HepG2 (cell line): ENCODE data around the gene ROMO1. TPM values are rescaled to one million over a fixed set of nuclear protein-coding genes. Genes with fewer than 3 reads are reported as not detected.

ENCODE experiments used
- ATAC-seq: fragments of 200-7000 bp; cut with Tn5 transposase; 3 replicates; pipeline ENCODE4 v1.9.1; 2020; ENCODE audit warnings: mild to moderate bottlenecking, moderate library complexity
- BruUV-seq: library from RNA; stranded (reverse); fragments of 400-500 nt; replicated peaks from 2 replicates; lab custom pipeline; 2021; lab: Mats Ljungman, UMichigan
- CTCF ChIA-PET: fragments of 300-600 bp; formaldehyde crosslinking; extraction: SDS; loops from one replicate; lab custom pipeline; 2021; ENCODE audit warnings: low total read pairs, inconsistent platforms, low intra/inter-chr PET ratio; lab: Yijun Ruan, JAX
- POLR2A ChIA-PET: fragments of 350-600 bp; sonication (Branson Sonifier 250); formaldehyde crosslinking; loops from one replicate; lab custom pipeline; 2020; ENCODE audit warnings: antibody characterized with exemption, inconsistent platforms; lab: Yijun Ruan, JAX
- DNase-seq: peaks from one replicate; pipeline ENCODE4 v3.0.0-alpha.2; 2015; ENCODE audit warnings: low spot score
- FAIRE-seq: peaks from 3 replicates; lab custom pipeline; 2011; peaks lifted over from hg19 to GRCh38; lab: Jason Lieb, UNC
- H2AFZ ChIP-seq: one replicate; pipeline ENCODE4 v1.6.1; 2011; ENCODE audit warnings: low read length, inconsistent platforms
- H3K27ac ChIP-seq: fragments of 300-600 bp; 3 replicates; pipeline ENCODE4 v1.8.0; 2011; ENCODE audit warnings: mixed run types, mild to moderate bottlenecking, mixed read lengths, low read length, inconsistent platforms; ENCODE audit not compliant: insufficient read depth; ENCODE audit errors: extremely low read length
- H3K27me3 ChIP-seq, 2 experiments: fragments of 200-600 bp in 1 of 2; 2 replicates in 1 of 2; 3 replicates in 1 of 2; pipeline versions ENCODE4 v1.6.0 to v1.8.0; 2011; ENCODE audit warnings: low read length in 2 of 2, mild to moderate bottlenecking in 2 of 2, moderate library complexity in 2 of 2, inconsistent platforms in 1 of 2; ENCODE audit not compliant: insufficient read depth in 2 of 2, control insufficient read depth in 1 of 2
- H3K36me3 ChIP-seq, 2 experiments: fragments of 200-600 bp in 1 of 2; replicated peaks in 1 of 2; 2 replicates in 1 of 2; 3 replicates in 1 of 2; pipeline versions ENCODE4 v1.5.1 to v1.8.0; 2011; ENCODE audit warnings: low read length in 2 of 2, inconsistent platforms in 1 of 2; ENCODE audit not compliant: insufficient read depth in 2 of 2, control insufficient read depth in 1 of 2
- H3K4me1 ChIP-seq: 2 replicates; pipeline ENCODE4 v1.5.1; 2012; ENCODE audit warnings: low read length, inconsistent platforms; ENCODE audit not compliant: insufficient read depth
- H3K4me2 ChIP-seq: 2 replicates; pipeline ENCODE4 v1.6.0; 2011; ENCODE audit warnings: low read depth, low read length, inconsistent platforms
- H3K4me3 ChIP-seq, 3 experiments: fragments of 200-600 bp in 1 of 3; sonication (generic), shearing (Covaris generic) in 1 of 3; replicated peaks in 1 of 3; 2 replicates each; pipeline ENCODE4 v1.5.1; 2011 to 2016; ENCODE audit warnings: low read length in 3 of 3, inconsistent platforms in 2 of 3, low read depth in 2 of 3, mild to moderate bottlenecking in 2 of 3, control low read depth in 1 of 3, mixed read lengths in 1 of 3; ENCODE audit not compliant: insufficient read depth in 1 of 3
- H3K79me2 ChIP-seq: one replicate; pipeline ENCODE4 v1.6.1; 2011; ENCODE audit warnings: low read length, inconsistent platforms; ENCODE audit not compliant: insufficient read depth
- H3K9ac ChIP-seq: 2 replicates; pipeline ENCODE4 v1.6.0; 2011; ENCODE audit warnings: mild to moderate bottlenecking, low read depth, low read length, inconsistent platforms; ENCODE audit not compliant: insufficient read depth
- H3K9me3 ChIP-seq: 2 replicates; pipeline ENCODE4 v1.5.1; 2012; ENCODE audit warnings: mild to moderate bottlenecking, low read length
- H4K20me1 ChIP-seq: 2 replicates; pipeline ENCODE4 v1.6.0; 2011; ENCODE audit warnings: inconsistent platforms, mild to moderate bottlenecking, low read length, moderate library complexity; ENCODE audit not compliant: insufficient read depth
- CREM ChIP-seq, 2 experiments: sonication (generic) in 1 of 2; formaldehyde crosslinking in 1 of 2; IDR thresholded peaks; 2 replicates each; pipeline versions ENCODE4 v1.4.0 to v1.6.1; 2016 to 2020; ENCODE audit warnings: antibody characterized with exemption in 1 of 2, mild to moderate bottlenecking in 1 of 2, missing genetic modification reagents in 1 of 2
- KLF9 ChIP-seq: IDR thresholded peaks from 2 replicates; pipeline ENCODE4 v1.6.1; 2016; ENCODE audit warnings: low read depth
- MYNN ChIP-seq: sonication (generic); formaldehyde crosslinking; IDR thresholded peaks from 2 replicates; pipeline ENCODE4 v1.4.0; 2020; ENCODE audit warnings: mild to moderate bottlenecking, low read depth, missing genetic modification reagents
- POLR2A ChIP-seq, 2 experiments: IDR thresholded peaks; 2 replicates each; pipeline ENCODE4 v1.6.1; 2011; ENCODE audit warnings: low read depth in 2 of 2, low read length in 2 of 2, mild to moderate bottlenecking in 1 of 2, moderate library complexity in 1 of 2; ENCODE audit not compliant: insufficient read depth in 1 of 2
- POLR2AphosphoS2 ChIP-seq: IDR thresholded peaks from 2 replicates; pipeline ENCODE4 v1.6.1; 2011; ENCODE audit warnings: low read depth, low read length, improper control_type of control experiment
- POLR2AphosphoS5 ChIP-seq: IDR thresholded peaks from 2 replicates; pipeline ENCODE4 v1.6.1; 2012; ENCODE audit warnings: low read depth, low read length
- POLR2G ChIP-seq: fragments of 200-400 bp; formaldehyde crosslinking; IDR thresholded peaks from 2 replicates; pipeline ENCODE4 v1.6.1; 2018; ENCODE audit warnings: mild to moderate bottlenecking, low read depth, low read length, moderate library complexity
- RAD21 ChIP-seq: fragments of 450-650 bp; formaldehyde crosslinking; IDR thresholded peaks from 2 replicates; pipeline ENCODE4 v1.5.0; 2020; ENCODE audit warnings: mild to moderate bottlenecking
- RBFOX2 ChIP-seq: fragments of 200-400 bp; formaldehyde crosslinking; IDR thresholded peaks from 2 replicates; pipeline ENCODE4 v1.6.1; 2017; ENCODE audit warnings: low read depth, mild to moderate bottlenecking, low read length
- SMYD3 ChIP-seq: sonication (generic); formaldehyde crosslinking; IDR thresholded peaks from 2 replicates; pipeline ENCODE4 v1.8.1; 2023; ENCODE audit warnings: mild to moderate bottlenecking, missing genetic modification reagents
- ZNF274 ChIP-seq: sonication (generic); formaldehyde crosslinking; IDR thresholded peaks from 2 replicates; pipeline ENCODE4 v1.5.1; 2020; ENCODE audit warnings: mild to moderate bottlenecking, missing genetic modification reagents
- ZNF460 ChIP-seq: sonication (generic); formaldehyde crosslinking; IDR thresholded peaks from 2 replicates; pipeline ENCODE4 v1.5.1; 2020; ENCODE audit warnings: missing genetic modification reagents, mild to moderate bottlenecking, borderline replicate concordance
- ZNF672 ChIP-seq: sonication (generic); formaldehyde crosslinking; IDR thresholded peaks from 2 replicates; pipeline ENCODE4 v1.8.1; 2022; ENCODE audit warnings: missing genetic modification reagents
- in situ Hi-C: cut with HindIII; loops from 2 replicates; pipeline ENCODE4 v1.10.0; 2017; ENCODE audit warnings: low pct_unique_long_range_greater_than_20kb; ENCODE audit not compliant: extremely low pct_ligation_motif_present
- intact Hi-C: fragments of 100-400 bp; cut with micrococcal nuclease; formaldehyde crosslinking; loops from one replicate; pipeline ENCODE4 v1.10.0; 2022; ENCODE audit not compliant: unreplicated experiment
- polyA plus RNA-seq, 8 experiments: library from polyadenylated mRNA; depleted of rRNA in 3 of 8; stranded (reverse) in 7 of 8; unstranded in 1 of 8; fragments of >200 nt; fragmentation: Illumina TruSeq in 4 of 8; extraction: Trizol in 4 of 8; gene quantifications; 2 replicates each; pipeline versions ENCODE4 v1.2.1 to v1.2.3, GENCODE V29; 2011 to 2016; ENCODE audit warnings: low read depth in 4 of 8, missing spikeins in 1 of 8, mixed read lengths in 1 of 8; ENCODE audit not compliant: insufficient read depth in 1 of 8
- total RNA-seq, 5 experiments: library from RNA; depleted of rRNA; stranded (reverse); fragments of >200 nt; fragmentation: Illumina TruSeq; extraction: Trizol; gene quantifications; 2 replicates each; pipeline ENCODE4 v1.2.3, GENCODE V29; 2016; ENCODE audit warnings: low read depth in 1 of 5
- TF ChIP-seq, protein P1 (sequence below): sonication (generic); formaldehyde crosslinking; conservative IDR thresholded peaks from 2 replicates; pipeline ENCODE4 v1.4.0; 2020; ENCODE audit warnings: missing genetic modification reagents
- TF ChIP-seq, protein P2 (sequence below), 2 experiments: fragments of 450-650 bp in 1 of 2; sonication (generic) in 1 of 2; formaldehyde crosslinking; IDR thresholded peaks; 2 replicates each; pipeline versions ENCODE4 v1.5.0 to v1.8.0; 2020 to 2022; ENCODE audit warnings: mild to moderate bottlenecking in 1 of 2, missing genetic modification reagents in 1 of 2
- TF ChIP-seq, protein P3 (sequence below): sonication (generic); formaldehyde crosslinking; IDR thresholded peaks from 2 replicates; pipeline ENCODE4 v1.8.0; 2022; ENCODE audit warnings: mild to moderate bottlenecking, missing genetic modification reagents; ENCODE audit not compliant: insufficient replicate concordance

Gene ROMO1
- total and polyA plus RNA-seq, 2 of the 13 experiments (the other 11 are each of a cell fraction or from before 2014, with no cell fraction given) = 636 to 755 TPM

DNA sequence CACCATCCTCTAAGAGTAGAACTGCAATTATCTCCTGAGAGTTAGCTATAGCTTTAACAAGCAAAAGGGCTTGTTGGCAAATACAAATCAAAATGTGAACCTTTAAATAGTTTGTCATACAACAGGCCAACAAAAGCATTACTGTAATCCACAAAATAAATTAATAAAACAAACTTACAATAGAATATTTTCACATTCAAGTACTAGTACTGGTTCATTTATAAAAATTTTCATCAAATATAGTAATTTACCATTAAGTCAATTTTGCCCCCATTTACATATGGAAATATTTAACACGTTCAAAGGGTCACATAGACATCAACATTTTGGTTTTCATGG, 33.4 kb downstream of the ROMO1 start (continued):
- TF ChIP-seq, protein P1, sequence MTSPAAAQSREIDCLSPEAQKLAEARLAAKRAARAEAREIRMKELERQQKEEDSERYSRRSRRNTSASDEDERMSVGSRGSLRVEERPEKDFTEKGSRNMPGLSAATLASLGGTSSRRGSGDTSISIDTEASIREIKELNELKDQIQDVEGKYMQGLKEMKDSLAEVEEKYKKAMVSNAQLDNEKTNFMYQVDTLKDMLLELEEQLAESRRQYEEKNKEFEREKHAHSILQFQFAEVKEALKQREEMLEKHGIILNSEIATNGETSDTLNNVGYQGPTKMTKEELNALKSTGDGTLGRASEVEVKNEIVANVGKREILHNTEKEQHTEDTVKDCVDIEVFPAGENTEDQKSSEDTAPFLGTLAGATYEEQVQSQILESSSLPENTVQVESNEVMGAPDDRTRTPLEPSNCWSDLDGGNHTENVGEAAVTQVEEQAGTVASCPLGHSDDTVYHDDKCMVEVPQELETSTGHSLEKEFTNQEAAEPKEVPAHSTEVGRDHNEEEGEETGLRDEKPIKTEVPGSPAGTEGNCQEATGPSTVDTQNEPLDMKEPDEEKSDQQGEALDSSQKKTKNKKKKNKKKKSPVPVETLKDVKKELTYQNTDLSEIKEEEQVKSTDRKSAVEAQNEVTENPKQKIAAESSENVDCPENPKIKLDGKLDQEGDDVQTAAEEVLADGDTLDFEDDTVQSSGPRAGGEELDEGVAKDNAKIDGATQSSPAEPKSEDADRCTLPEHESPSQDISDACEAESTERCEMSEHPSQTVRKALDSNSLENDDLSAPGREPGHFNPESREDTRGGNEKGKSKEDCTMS (CRISPR knock-in tag) = no peak
- TF ChIP-seq POLR2AphosphoS2 = peak; percentile 50; the same call in 1 of the 2 replicates
- TF ChIP-seq RBFOX2 = peak; percentile 55; the same call in 1 of the 2 replicates

DNA sequence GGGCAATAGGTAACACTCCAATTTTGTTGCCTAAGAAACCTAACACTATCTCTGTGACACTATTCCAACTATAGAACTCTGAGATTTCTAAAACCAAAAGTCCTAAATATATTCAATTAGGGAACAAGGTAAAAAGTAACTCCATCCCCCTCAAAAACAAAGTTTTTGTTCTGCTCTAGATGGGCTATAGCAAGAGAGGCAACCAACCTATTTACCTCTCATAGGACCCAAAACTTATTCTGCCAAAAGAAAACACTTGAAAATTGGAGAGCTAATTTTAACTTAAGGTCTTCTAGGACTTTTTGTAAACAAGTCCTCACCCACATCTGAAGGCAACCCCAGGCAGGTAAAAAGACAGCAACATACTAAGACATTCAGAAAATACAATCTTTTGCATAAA, 35.2 kb downstream of the ROMO1 start:
- BruUV-seq = no TSS peak
- CTCF ChIA-PET = no interaction called here
- Histone ChIP-seq H3K27ac (no peak overlapping the region), H3K36me3 (peaks cover 46 to 91% of the 10 kb centered on the region in 2 experiments), H3K4me1 (peaks cover 88% of the 10 kb centered on the region), H3K79me2 (peaks cover 99% of the 10 kb centered on the region), H4K20me1 (peaks cover 100% of the 10 kb centered on the region), H2AFZ (no peak overlapping the region), H3K4me3 (no peak overlapping the region), H3K4me2 (peak overlapping the region; percentile 18), H3K9ac (no peak overlapping the region), H3K9me3 (no peaks in the 10 kb centered on the region), H3K27me3 (no peaks in the 10 kb centered on the region)
- DNase-seq (no peak), ATAC-seq (peak; percentile 2; the same call in 1 of the 3 replicates), FAIRE-seq (no peak)
- intact Hi-C loops = no loop called here
- TF ChIP-seq POLR2AphosphoS2 = peak; percentile 48; the same call in 1 of the 2 replicates
- no peak for TF ChIP-seq MYNN (CRISPR knock-in tag)
- TF ChIP-seq CREM (IDR thresholded peaks at IDR 0.05) = 0 out of 2 replicates have a peak, but pooled peaks have one; percentile 12
- no peak for TF ChIP-seq CREM (CRISPR knock-in tag; IDR thresholded peaks at IDR 0.05)
- TF ChIP-seq SMYD3 (CRISPR knock-in tag) = peak; percentile 38; the same call in 1 of the 2 replicates
- TF ChIP-seq POLR2AphosphoS5 = peak; percentile 13; the same call in 1 of the 2 replicates
- peak; percentile 30; the same call in 1 of the 2 replicates for TF ChIP-seq RAD21
- peak in 1 of 2 experiments; percentile 72; a peak in 2 of 4 replicates for TF ChIP-seq POLR2A (IDR thresholded peaks at IDR 0.05; ENCODE audit: insufficient read depth in 1 of 2, low read depth in 2 of 2, low read length in 2 of 2)
- TF ChIP-seq, protein P2, sequence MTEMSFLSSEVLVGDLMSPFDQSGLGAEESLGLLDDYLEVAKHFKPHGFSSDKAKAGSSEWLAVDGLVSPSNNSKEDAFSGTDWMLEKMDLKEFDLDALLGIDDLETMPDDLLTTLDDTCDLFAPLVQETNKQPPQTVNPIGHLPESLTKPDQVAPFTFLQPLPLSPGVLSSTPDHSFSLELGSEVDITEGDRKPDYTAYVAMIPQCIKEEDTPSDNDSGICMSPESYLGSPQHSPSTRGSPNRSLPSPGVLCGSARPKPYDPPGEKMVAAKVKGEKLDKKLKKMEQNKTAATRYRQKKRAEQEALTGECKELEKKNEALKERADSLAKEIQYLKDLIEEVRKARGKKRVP (CRISPR knock-in tag; IDR thresholded peaks at IDR 0.05) = peak in 1 of 2 experiments; percentile 6; a peak in 1 of 4 replicates
- TF ChIP-seq KLF9 (CRISPR knock-in tag) = 0 out of 2 replicates have a peak, but pooled peaks have one; percentile 25
- TF ChIP-seq ZNF672 (CRISPR knock-in tag) = no peak
- peak; percentile 3; the same call in 1 of the 2 replicates for TF ChIP-seq ZNF460 (CRISPR knock-in tag)
- peak; percentile 42; the same call in 1 of the 2 replicates for TF ChIP-seq POLR2G
- no peak for TF ChIP-seq ZNF274
- TF ChIP-seq, protein P3, sequence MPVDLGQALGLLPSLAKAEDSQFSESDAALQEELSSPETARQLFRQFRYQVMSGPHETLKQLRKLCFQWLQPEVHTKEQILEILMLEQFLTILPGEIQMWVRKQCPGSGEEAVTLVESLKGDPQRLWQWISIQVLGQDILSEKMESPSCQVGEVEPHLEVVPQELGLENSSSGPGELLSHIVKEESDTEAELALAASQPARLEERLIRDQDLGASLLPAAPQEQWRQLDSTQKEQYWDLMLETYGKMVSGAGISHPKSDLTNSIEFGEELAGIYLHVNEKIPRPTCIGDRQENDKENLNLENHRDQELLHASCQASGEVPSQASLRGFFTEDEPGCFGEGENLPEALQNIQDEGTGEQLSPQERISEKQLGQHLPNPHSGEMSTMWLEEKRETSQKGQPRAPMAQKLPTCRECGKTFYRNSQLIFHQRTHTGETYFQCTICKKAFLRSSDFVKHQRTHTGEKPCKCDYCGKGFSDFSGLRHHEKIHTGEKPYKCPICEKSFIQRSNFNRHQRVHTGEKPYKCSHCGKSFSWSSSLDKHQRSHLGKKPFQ (CRISPR knock-in tag) = peak; percentile 55
- in situ Hi-C loops = no loop called here
- POLR2A ChIA-PET = interaction anchor here (1.2 to 9.2 kb wide), 5 partner anchors 6 to 31 kb away, joined by 3 to 211 read pairs (median 12); partner anchors contain the start of gene RBM39
